Trophoblast cell (in vitro differentiated cells and primary cell): ENCODE results near the gene SLAIN2.
"Not testable (repeated sequence)": the region's sequence is repeated elsewhere in the genome, so short reads cannot be mapped to it uniquely, and the experiment has no call there.

Experiments used
- DNase-seq, 2 donors: peaks; one replicate each; pipeline ENCODE4 v3.0.0-alpha.2; 2016
- H2AFZ ChIP-seq: 2 replicates; pipeline ENCODE4 v1.6.1; 2013; ENCODE audit warnings: low read length, moderate library complexity, mild to moderate bottlenecking; ENCODE audit not compliant: insufficient read depth, poor library complexity
- H2AK5ac ChIP-seq: 2 replicates; pipeline ENCODE4 v1.6.1; 2013; ENCODE audit warnings: mild to moderate bottlenecking, low read length
- H2BK120ac ChIP-seq: 2 replicates; pipeline ENCODE4 v1.6.1; 2013; ENCODE audit warnings: low read length, mild to moderate bottlenecking, moderate library complexity; ENCODE audit not compliant: insufficient read depth, poor library complexity
- H2BK12ac ChIP-seq: 2 replicates; pipeline ENCODE4 v1.6.1; 2013; ENCODE audit warnings: mild to moderate bottlenecking, low read length, moderate library complexity
- H2BK5ac ChIP-seq: 2 replicates; pipeline ENCODE4 v1.6.1; 2013; ENCODE audit warnings: low read length, low read depth, moderate library complexity, mild to moderate bottlenecking; ENCODE audit not compliant: poor library complexity
- H3K14ac ChIP-seq: 2 replicates; pipeline ENCODE4 v1.6.1; 2013; ENCODE audit warnings: mild to moderate bottlenecking, low read length
- H3K18ac ChIP-seq: 2 replicates; pipeline ENCODE4 v1.6.1; 2013; ENCODE audit warnings: mild to moderate bottlenecking, low read length
- H3K23ac ChIP-seq: 2 replicates; pipeline ENCODE4 v1.6.1; 2013; ENCODE audit warnings: low read length
- H3K27ac ChIP-seq: 2 replicates; pipeline ENCODE4 v1.5.1; 2013; ENCODE audit warnings: low read depth, mild to moderate bottlenecking, inconsistent platforms, low read length, moderate library complexity
- H3K27me3 ChIP-seq: 2 replicates; pipeline ENCODE4 v1.6.1; 2013; ENCODE audit warnings: inconsistent platforms, mild to moderate bottlenecking, low read length, moderate library complexity; ENCODE audit not compliant: insufficient read depth
- H3K36me3 ChIP-seq, 2 experiments: 1 replicate in 1 of 2; 2 replicates in 1 of 2; pipeline ENCODE4 v1.6.1; 2013; ENCODE audit warnings: low read length in 2 of 2, mild to moderate bottlenecking in 2 of 2, moderate library complexity in 1 of 2; ENCODE audit not compliant: insufficient read depth in 2 of 2, control insufficient read depth in 1 of 2
- H3K4ac ChIP-seq: 2 replicates; pipeline ENCODE4 v1.6.1; 2013; ENCODE audit warnings: low read depth, mild to moderate bottlenecking, low read length, moderate library complexity
- H3K4me1 ChIP-seq, 2 experiments: 1 replicate in 1 of 2; 2 replicates in 1 of 2; pipeline ENCODE4 v1.6.1; 2013; ENCODE audit warnings: low read length in 2 of 2, mild to moderate bottlenecking in 2 of 2, moderate library complexity in 1 of 2; ENCODE audit not compliant: insufficient read depth in 2 of 2, control insufficient read depth in 1 of 2
- H3K4me2 ChIP-seq: 2 replicates; pipeline ENCODE4 v1.6.1; 2013; ENCODE audit warnings: inconsistent platforms, mild to moderate bottlenecking, low read length, moderate library complexity
- H3K4me3 ChIP-seq: 2 replicates; pipeline ENCODE4 v1.5.1; 2013; ENCODE audit warnings: mild to moderate bottlenecking, low read depth, low read length, inconsistent platforms
- H3K79me1 ChIP-seq: one replicate; pipeline ENCODE4 v1.6.1; 2013; ENCODE audit warnings: low read length
- H3K79me2 ChIP-seq: 2 replicates; pipeline ENCODE4 v1.6.1; 2013; ENCODE audit warnings: low read length, mild to moderate bottlenecking; ENCODE audit not compliant: control insufficient read depth, insufficient read depth, poor library complexity
- H3K9ac ChIP-seq: 2 replicates; pipeline ENCODE4 v1.6.1; 2013; ENCODE audit warnings: mild to moderate bottlenecking, low read length
- H3K9me3 ChIP-seq: 2 replicates; pipeline ENCODE4 v1.6.1; 2013; ENCODE audit warnings: low read depth, mild to moderate bottlenecking, control low read depth, inconsistent platforms, low read length; ENCODE audit not compliant: insufficient read depth
- H4K12ac ChIP-seq: 2 replicates; pipeline ENCODE4 v1.6.1; 2013; ENCODE audit warnings: low read depth, mild to moderate bottlenecking, low read length, moderate library complexity
- H4K8ac ChIP-seq: 2 replicates; pipeline ENCODE4 v1.6.1; 2013; ENCODE audit warnings: low read depth, mild to moderate bottlenecking, low read length, moderate library complexity
- H4K91ac ChIP-seq: one replicate; pipeline ENCODE4 v1.6.1; 2013; ENCODE audit warnings: low read depth, mild to moderate bottlenecking, low read length, moderate library complexity
- WGBS: extraction: QIAGEN DNeasy Blood & Tissue Kit; methylation state at CpG from one replicate; pipeline ENCODE4 v1.1.7; 2013; ENCODE audit warnings: missing lambda C conversion rate; ENCODE audit not compliant: insufficient read length, insufficient coverage; ENCODE audit errors: extremely low coverage; 5-methylcytosine and 5-hydroxymethylcytosine counted together

The SLAIN2 gene

GRCh38 chr4:48450740-48451139 lies 109.4 kb downstream of the SLAIN2 start:
- no peak overlapping the region for H4K12ac ChIP-seq
- no peak for DNase-seq
- H3K4me1 ChIP-seq: no peaks in the 10 kb centered on the region
- H3K27me3 ChIP-seq: no peaks in the 10 kb centered on the region
- no peak overlapping the region for H3K9ac ChIP-seq
- no peak overlapping the region for H4K91ac ChIP-seq
- no peak overlapping the region for H3K18ac ChIP-seq
- H3K4me2 ChIP-seq: no peak overlapping the region
- H3K79me2 ChIP-seq: no peaks in the 10 kb centered on the region
- no peak overlapping the region for H2BK12ac ChIP-seq
- H3K79me1 ChIP-seq: no peaks in the 10 kb centered on the region
- no peaks in the 10 kb centered on the region for H3K36me3 ChIP-seq
- no peaks in the 10 kb centered on the region for H3K9me3 ChIP-seq
- no peak overlapping the region for H3K4ac ChIP-seq
- no peak overlapping the region for H3K14ac ChIP-seq
- no peak overlapping the region for H2AFZ ChIP-seq
- H2AK5ac ChIP-seq: no peak overlapping the region
- no peak overlapping the region for H3K23ac ChIP-seq
- WGBS: no CpG with 5 or more reads among the region's 3 CpGs
- H2BK5ac ChIP-seq: no peak overlapping the region
- H3K4me3 ChIP-seq: no peak overlapping the region
- H4K8ac ChIP-seq: no peak overlapping the region
- H3K27ac ChIP-seq: no peak overlapping the region
- no peak overlapping the region for H2BK120ac ChIP-seq

- H3K79me2 ChIP-seq, H2AK5ac ChIP-seq, H4K91ac ChIP-seq, H2AFZ ChIP-seq, DNase-seq, H3K36me3 ChIP-seq, H3K4ac ChIP-seq, H2BK5ac ChIP-seq, H2BK120ac ChIP-seq, H4K12ac ChIP-seq, H3K27me3 ChIP-seq, H3K23ac ChIP-seq, H3K79me1 ChIP-seq, H2BK12ac ChIP-seq, H3K9me3 ChIP-seq, H3K9ac ChIP-seq, H3K4me2 ChIP-seq, H3K4me3 ChIP-seq, H4K8ac ChIP-seq, H3K18ac ChIP-seq, H3K4me1 ChIP-seq, H3K27ac ChIP-seq, H3K14ac ChIP-seq: not testable (repeated sequence)
- WGBS: no CpG with 5 or more reads among the region's 3 CpGs
Measured at GRCh38 chr4:48451656-48452055, 110.3 kb downstream of the SLAIN2 start.

- H2BK5ac ChIP-seq: no peak overlapping the region
- no CpG with 5 or more reads among the region's 2 CpGs for WGBS
- no peak overlapping the region for H2AFZ ChIP-seq
- H3K23ac ChIP-seq: no peak overlapping the region
- H4K91ac ChIP-seq: no peak overlapping the region
- no peak overlapping the region for H3K4me2 ChIP-seq
- H3K4me1 ChIP-seq: no peaks in the 10 kb centered on the region
- no peak overlapping the region for H3K4ac ChIP-seq
- H3K14ac ChIP-seq: no peak overlapping the region
- H3K27me3 ChIP-seq: no peaks in the 10 kb centered on the region
- H3K18ac ChIP-seq: no peak overlapping the region
- no peak overlapping the region for H3K9ac ChIP-seq
- no peak overlapping the region for H4K8ac ChIP-seq
- no peaks in the 10 kb centered on the region for H3K9me3 ChIP-seq
- no peaks in the 10 kb centered on the region for H3K79me2 ChIP-seq
- no peaks in the 10 kb centered on the region for H3K79me1 ChIP-seq
- H2BK120ac ChIP-seq: no peak overlapping the region
- no peak overlapping the region for H2BK12ac ChIP-seq
- H4K12ac ChIP-seq: no peak overlapping the region
- H3K4me3 ChIP-seq: no peak overlapping the region
- DNase-seq: no peak
- H3K27ac ChIP-seq: no peak overlapping the region
- H2AK5ac ChIP-seq: no peak overlapping the region
- no peaks in the 10 kb centered on the region for H3K36me3 ChIP-seq
Measured at GRCh38 chr4:48454591-48454990, 113.3 kb downstream of the SLAIN2 start.

- Histone ChIP-seq H2BK12ac (no peak overlapping the region), H3K9me3 (no peaks in the 10 kb centered on the region), H3K4ac (no peak overlapping the region), H3K18ac (no peak overlapping the region), H3K27me3 (no peaks in the 10 kb centered on the region), H3K4me3 (no peak overlapping the region), H3K36me3 (no peaks in the 10 kb centered on the region), H2AK5ac (no peak overlapping the region), H3K23ac (no peak overlapping the region), H4K12ac (no peak overlapping the region), H2AFZ (no peak overlapping the region), H3K9ac (no peak overlapping the region), H4K8ac (no peak overlapping the region), H3K14ac (no peak overlapping the region), H2BK120ac (no peak overlapping the region), H3K4me2 (no peak overlapping the region), H3K27ac (no peak overlapping the region), H3K4me1 (no peaks in the 10 kb centered on the region), H3K79me2 (no peaks in the 10 kb centered on the region), H4K91ac (no peak overlapping the region), H3K79me1 (no peaks in the 10 kb centered on the region), H2BK5ac (no peak overlapping the region)
- DNase-seq: no peak
Measured at GRCh38 chr4:48461000-48461399, 119.7 kb downstream of the SLAIN2 start.

GRCh38 chr4:48462363-48462762 lies 121.0 kb downstream of the SLAIN2 start:
- H2BK12ac ChIP-seq: no peak overlapping the region
- no peak overlapping the region for H2BK5ac ChIP-seq
- no peak overlapping the region for H3K23ac ChIP-seq
- H3K9ac ChIP-seq: no peak overlapping the region
- no peak overlapping the region for H3K4me2 ChIP-seq
- DNase-seq: no peak
- no peaks in the 10 kb centered on the region for H3K4me1 ChIP-seq
- H2BK120ac ChIP-seq: no peak overlapping the region
- no peak overlapping the region for H4K12ac ChIP-seq
- H3K4me3 ChIP-seq: no peak overlapping the region
- H3K4ac ChIP-seq: no peak overlapping the region
- H3K27me3 ChIP-seq: no peaks in the 10 kb centered on the region
- H3K79me1 ChIP-seq: no peaks in the 10 kb centered on the region
- H2AFZ ChIP-seq: no peak overlapping the region
- H3K79me2 ChIP-seq: no peaks in the 10 kb centered on the region
- H2AK5ac ChIP-seq: no peak overlapping the region
- H3K14ac ChIP-seq: no peak overlapping the region
- no peaks in the 10 kb centered on the region for H3K9me3 ChIP-seq
- H3K18ac ChIP-seq: no peak overlapping the region
- H3K27ac ChIP-seq: no peak overlapping the region
- no peaks in the 10 kb centered on the region for H3K36me3 ChIP-seq
- no CpG with 5 or more reads among the region's 5 CpGs for WGBS
- no peak overlapping the region for H4K8ac ChIP-seq
- H4K91ac ChIP-seq: no peak overlapping the region
